ENCODE measurements around the gene TRIM46. TPM values are rescaled to one million over a fixed set of nuclear protein-coding genes. Genes with fewer than 3 reads are reported as not detected.

The TRIM46 gene
- total and polyA plus RNA-seq, 9 of the 15 experiments (the other 6 are each of a cell fraction or from before 2014, with no cell fraction given) = 0.05 to 0.60 (median 0.16) TPM; not detected in 3

GRCh38 chr1:155226910-155227260 lies 53.2 kb downstream of the TRIM46 start (continued):
- TF ChIP-seq, protein P1, sequence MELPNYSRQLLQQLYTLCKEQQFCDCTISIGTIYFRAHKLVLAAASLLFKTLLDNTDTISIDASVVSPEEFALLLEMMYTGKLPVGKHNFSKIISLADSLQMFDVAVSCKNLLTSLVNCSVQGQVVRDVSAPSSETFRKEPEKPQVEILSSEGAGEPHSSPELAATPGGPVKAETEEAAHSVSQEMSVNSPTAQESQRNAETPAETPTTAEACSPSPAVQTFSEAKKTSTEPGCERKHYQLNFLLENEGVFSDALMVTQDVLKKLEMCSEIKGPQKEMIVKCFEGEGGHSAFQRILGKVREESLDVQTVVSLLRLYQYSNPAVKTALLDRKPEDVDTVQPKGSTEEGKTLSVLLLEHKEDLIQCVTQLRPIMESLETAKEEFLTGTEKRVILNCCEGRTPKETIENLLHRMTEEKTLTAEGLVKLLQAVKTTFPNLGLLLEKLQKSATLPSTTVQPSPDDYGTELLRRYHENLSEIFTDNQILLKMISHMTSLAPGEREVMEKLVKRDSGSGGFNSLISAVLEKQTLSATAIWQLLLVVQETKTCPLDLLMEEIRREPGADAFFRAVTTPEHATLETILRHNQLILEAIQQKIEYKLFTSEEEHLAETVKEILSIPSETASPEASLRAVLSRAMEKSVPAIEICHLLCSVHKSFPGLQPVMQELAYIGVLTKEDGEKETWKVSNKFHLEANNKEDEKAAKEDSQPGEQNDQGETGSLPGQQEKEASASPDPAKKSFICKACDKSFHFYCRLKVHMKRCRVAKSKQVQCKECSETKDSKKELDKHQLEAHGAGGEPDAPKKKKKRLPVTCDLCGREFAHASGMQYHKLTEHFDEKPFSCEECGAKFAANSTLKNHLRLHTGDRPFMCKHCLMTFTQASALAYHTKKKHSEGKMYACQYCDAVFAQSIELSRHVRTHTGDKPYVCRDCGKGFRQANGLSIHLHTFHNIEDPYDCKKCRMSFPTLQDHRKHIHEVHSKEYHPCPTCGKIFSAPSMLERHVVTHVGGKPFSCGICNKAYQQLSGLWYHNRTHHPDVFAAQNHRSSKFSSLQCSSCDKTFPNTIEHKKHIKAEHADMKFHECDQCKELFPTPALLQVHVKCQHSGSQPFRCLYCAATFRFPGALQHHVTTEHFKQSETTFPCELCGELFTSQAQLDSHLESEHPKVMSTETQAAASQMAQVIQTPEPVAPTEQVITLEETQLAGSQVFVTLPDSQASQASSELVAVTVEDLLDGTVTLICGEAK (IDR thresholded peaks at IDR 0.05) = peak; percentile 64
- TF ChIP-seq, protein P1 (CRISPR knock-in tag; IDR thresholded peaks at IDR 0.05) = no peak
- TF ChIP-seq PHB2 (IDR thresholded peaks at IDR 0.05; ENCODE audit: low read depth) = peak; percentile 7; the same call in 1 of the 2 replicates
- no peak for TF ChIP-seq STAT5A (IDR thresholded peaks at IDR 0.05; ENCODE audit: borderline replicate concordance, low read length)
- peak; percentile 94 for TF ChIP-seq MGA (IDR thresholded peaks at IDR 0.05)
- peak; percentile 33; the same call in 1 of the 2 replicates for TF ChIP-seq SIN3B (IDR thresholded peaks at IDR 0.05; ENCODE audit: low read depth)
- TF ChIP-seq CBX1 (IDR thresholded peaks at IDR 0.05; ENCODE audit: low read depth) = 0 out of 2 replicates have a peak, but pooled peaks have one; percentile 20
- TF ChIP-seq GABPA (tag; conservative IDR thresholded peaks at IDR 0.05; ENCODE audit: low read depth) = peak; percentile 54; the same call in 1 of the 2 replicates
- TF ChIP-seq MTA2 (IDR thresholded peaks at IDR 0.05; ENCODE audit: low read depth) = no peak
